Calu3 (cell line): ENCODE results near the gene IGFBP7. TPM values are rescaled to one million over a fixed set of nuclear protein-coding genes. Genes with fewer than 3 reads are reported as not detected.

Experiments
- BruUV-seq: library from RNA; stranded (reverse); fragments of 400-500 nt; replicated peaks from 2 replicates; lab custom pipeline; 2021; lab: Mats Ljungman, UMichigan
- CTCF ChIA-PET: fragments of 300-600 bp; sonication (Branson Sonifier 250); formaldehyde crosslinking; loops from one replicate; lab custom pipeline; 2022; ENCODE audit warnings: antibody characterized with exemption; lab: Charles Lee
- DNase-seq: peaks from one replicate; pipeline ENCODE4 v3.0.0; 2022
- H3K27ac Mint-ChIP-seq: one replicate; pipeline ENCODE4 v1.8.0; 2022; ENCODE audit warnings: mixed read lengths; ENCODE audit not compliant: unreplicated experiment
- H3K27me3 Mint-ChIP-seq: one replicate; pipeline ENCODE4 v1.8.0; 2022; ENCODE audit warnings: mixed read lengths; ENCODE audit not compliant: unreplicated experiment
- H3K36me3 Mint-ChIP-seq: one replicate; pipeline ENCODE4 v1.8.0; 2022; ENCODE audit warnings: mild to moderate bottlenecking, moderate library complexity, mixed read lengths; ENCODE audit not compliant: insufficient read depth, unreplicated experiment
- H3K4me1 Mint-ChIP-seq: one replicate; pipeline ENCODE4 v1.8.0; 2022; ENCODE audit warnings: mild to moderate bottlenecking, low read depth, mixed read lengths; ENCODE audit not compliant: unreplicated experiment
- H3K4me3 Mint-ChIP-seq: one replicate; pipeline ENCODE4 v1.8.0; 2022; ENCODE audit warnings: mild to moderate bottlenecking, low read depth, moderate library complexity, mixed read lengths; ENCODE audit not compliant: unreplicated experiment
- H3K9me3 Mint-ChIP-seq: one replicate; pipeline ENCODE4 v1.8.0; 2022; ENCODE audit warnings: low read depth, mixed read lengths; ENCODE audit not compliant: unreplicated experiment
- intact Hi-C: fragments of 100-400 bp; cut with micrococcal nuclease; formaldehyde crosslinking; loops from one replicate; pipeline ENCODE4 v1.10.0; 2022; ENCODE audit not compliant: unreplicated experiment
- total RNA-seq: library from RNA; stranded (reverse); gene quantifications from 2 replicates; pipeline ENCODE4 v1.2.3, GENCODE V29; 2022
- TF ChIP-seq, protein P1 (sequence below): fragments of 200-600 bp; IDR thresholded peaks from one replicate; pipeline ENCODE4 v1.8.0; 2022; ENCODE audit warnings: antibody characterized with exemption; ENCODE audit not compliant: unreplicated experiment

Gene IGFBP7
- total RNA-seq, 1 experiment from 2014 or later: 20.6 TPM

DNA sequence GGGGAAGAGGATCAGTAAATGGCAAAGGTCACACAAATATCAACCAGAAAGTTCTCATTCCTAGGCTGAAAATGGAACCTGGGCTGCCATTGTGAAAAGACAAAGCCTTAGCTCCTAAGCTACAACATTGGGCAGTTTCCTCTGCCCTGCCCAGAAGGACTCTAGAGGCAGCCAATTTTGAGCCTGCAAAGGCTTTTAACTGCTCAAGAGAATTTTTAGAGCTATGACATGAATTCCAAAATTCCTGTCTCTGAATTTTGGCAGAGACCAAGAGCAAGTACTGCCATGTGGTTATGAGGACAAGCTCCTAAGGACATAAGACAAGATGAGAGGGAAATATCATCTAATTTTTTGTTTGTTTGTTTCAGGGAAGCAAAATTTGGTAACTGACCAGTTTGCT, 29.6 kb upstream of the IGFBP7 start:
- TF ChIP-seq, protein P1, sequence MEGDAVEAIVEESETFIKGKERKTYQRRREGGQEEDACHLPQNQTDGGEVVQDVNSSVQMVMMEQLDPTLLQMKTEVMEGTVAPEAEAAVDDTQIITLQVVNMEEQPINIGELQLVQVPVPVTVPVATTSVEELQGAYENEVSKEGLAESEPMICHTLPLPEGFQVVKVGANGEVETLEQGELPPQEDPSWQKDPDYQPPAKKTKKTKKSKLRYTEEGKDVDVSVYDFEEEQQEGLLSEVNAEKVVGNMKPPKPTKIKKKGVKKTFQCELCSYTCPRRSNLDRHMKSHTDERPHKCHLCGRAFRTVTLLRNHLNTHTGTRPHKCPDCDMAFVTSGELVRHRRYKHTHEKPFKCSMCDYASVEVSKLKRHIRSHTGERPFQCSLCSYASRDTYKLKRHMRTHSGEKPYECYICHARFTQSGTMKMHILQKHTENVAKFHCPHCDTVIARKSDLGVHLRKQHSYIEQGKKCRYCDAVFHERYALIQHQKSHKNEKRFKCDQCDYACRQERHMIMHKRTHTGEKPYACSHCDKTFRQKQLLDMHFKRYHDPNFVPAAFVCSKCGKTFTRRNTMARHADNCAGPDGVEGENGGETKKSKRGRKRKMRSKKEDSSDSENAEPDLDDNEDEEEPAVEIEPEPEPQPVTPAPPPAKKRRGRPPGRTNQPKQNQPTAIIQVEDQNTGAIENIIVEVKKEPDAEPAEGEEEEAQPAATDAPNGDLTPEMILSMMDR: no peak
- no TSS peak for BruUV-seq
- CTCF ChIA-PET: no interaction called here
- Mint-ChIP-seq H3K27me3 (no peaks in the 10 kb centered on the region), H3K4me3 (no peak overlapping the region), H3K36me3 (no peaks in the 10 kb centered on the region), H3K9me3 (peaks cover 2% of the 10 kb centered on the region), H3K4me1 (no peaks in the 10 kb centered on the region), H3K27ac (no peak overlapping the region)
- intact Hi-C loops: no loop called here
- DNase-seq: no peak

DNA sequence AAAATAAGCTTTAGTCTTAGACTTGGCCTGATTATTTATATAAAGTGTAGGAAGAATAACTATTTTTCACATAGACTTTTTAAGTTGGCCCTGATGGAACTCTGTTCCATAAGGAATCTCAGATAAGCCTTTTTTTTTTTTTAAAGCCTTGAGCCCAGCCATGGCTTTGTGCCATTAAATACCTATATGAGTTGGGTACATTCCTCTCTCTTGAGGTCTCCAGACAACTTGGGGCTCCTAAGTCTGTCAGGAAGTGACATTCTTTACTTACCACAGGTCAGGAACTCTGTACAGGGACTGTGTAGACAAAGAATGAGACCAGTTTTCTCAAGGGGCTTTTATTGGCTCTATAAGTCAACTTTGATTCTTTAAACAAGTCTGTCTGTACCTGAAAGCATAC, 27.1 kb upstream of the IGFBP7 start:
- H3K9me3 Mint-ChIP-seq: peaks cover 2% of the 10 kb centered on the region
- CTCF ChIA-PET: no interaction called here

DNA sequence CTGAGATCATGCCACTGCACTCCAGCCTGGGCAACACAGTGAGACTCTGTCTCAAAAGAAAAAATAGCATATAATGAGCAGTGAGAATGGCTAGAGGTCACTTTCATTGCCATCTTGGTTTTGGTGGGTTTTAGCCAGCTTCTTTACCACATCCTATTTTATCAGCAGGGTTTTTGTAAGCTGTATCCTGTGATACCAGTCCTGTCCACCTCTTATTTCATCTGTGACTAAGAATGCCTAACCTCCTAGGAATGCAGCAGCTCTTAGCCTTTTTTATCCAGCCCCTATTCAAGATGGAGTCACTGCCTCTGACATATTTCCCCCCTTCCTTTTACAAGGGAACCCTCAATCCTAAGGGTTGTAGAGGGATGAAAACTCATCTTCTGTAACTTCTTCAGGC, 26.1 kb upstream of the IGFBP7 start:
- CTCF ChIA-PET: no interaction called here
- TF ChIP-seq, protein P1: no peak
- peaks cover 4% of the 10 kb centered on the region for H3K36me3 Mint-ChIP-seq
- H3K4me3 Mint-ChIP-seq: no peak overlapping the region
- peaks cover 2% of the 10 kb centered on the region for H3K9me3 Mint-ChIP-seq
- intact Hi-C loops: no loop called here
- no peak overlapping the region for H3K27ac Mint-ChIP-seq
- peaks cover 16% of the 10 kb centered on the region for H3K4me1 Mint-ChIP-seq
- no TSS peak for BruUV-seq
- no peak for DNase-seq
- peaks cover 3% of the 10 kb centered on the region for H3K27me3 Mint-ChIP-seq

More for the DNA sequence above, 27.1 kb upstream of the IGFBP7 start:
- intact Hi-C loops: no loop called here
- Mint-ChIP-seq H3K4me1 (peaks cover 7% of the 10 kb centered on the region), H3K27me3 (no peaks in the 10 kb centered on the region), H3K4me3 (no peak overlapping the region), H3K27ac (no peak overlapping the region), H3K36me3 (peaks cover 3% of the 10 kb centered on the region)
- DNase-seq: no peak
- TF ChIP-seq, protein P1: no peak
- BruUV-seq: no TSS peak

DNA sequence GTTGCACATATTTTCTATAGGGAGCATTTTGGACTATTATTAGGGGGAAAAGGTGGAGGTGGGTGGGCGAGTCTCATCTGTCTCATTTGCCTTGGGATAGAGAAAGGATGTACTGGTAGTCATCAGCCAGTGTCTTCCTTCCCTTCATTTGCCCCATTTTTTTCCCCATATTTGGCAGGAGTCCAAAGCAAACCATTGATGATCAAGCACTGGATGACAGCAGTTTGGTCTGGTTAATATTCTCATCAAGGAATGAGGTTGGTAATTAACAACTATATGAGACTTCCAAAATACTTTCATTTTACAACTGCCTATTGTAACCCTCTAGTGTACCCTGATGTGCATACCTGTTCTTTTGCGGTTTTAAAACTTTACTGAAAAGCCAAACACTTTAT, 22.6 kb upstream of the IGFBP7 start:
- Mint-ChIP-seq H3K4me1 (peaks cover 18% of the 10 kb centered on the region), H3K4me3 (no peak overlapping the region), H3K36me3 (peaks cover 4% of the 10 kb centered on the region), H3K27me3 (peaks cover 13% of the 10 kb centered on the region), H3K27ac (no peak overlapping the region), H3K9me3 (no peaks in the 10 kb centered on the region)
- CTCF ChIA-PET: no interaction called here
- BruUV-seq: no TSS peak
- intact Hi-C loops: no loop called here
- no peak for DNase-seq
- TF ChIP-seq, protein P1: no peak
